ENCODE data around the gene SYNJ2.

SYNJ2 gene

GRCh38 chr6:158030380-158031300, 49.0 kb downstream of the SYNJ2 start:
- H3K4me2 ChIP-seq (ENCODE audit: low read length): no peak overlapping the region
- no peak overlapping the region for H3K4me3 ChIP-seq (ENCODE audit: low read length)
- TF ChIP-seq EZH2phosphoT487 (IDR thresholded peaks at IDR 0.05; ENCODE audit: low read depth) (no peak), CTCF (IDR thresholded peaks at IDR 0.05; ENCODE audit: low read depth, low read length) (no peak)

GRCh38 chr6:158031381-158032353, 50.0 kb downstream of the SYNJ2 start:
- Histone ChIP-seq H3K27me3 (ENCODE audit: low read depth, low read length) (no peaks in the 10 kb centered on the region), H2AFZ (ENCODE audit: low read depth, low read length) (no peak overlapping the region), H3K9me3 (ENCODE audit: insufficient read depth, low read length) (no peaks in the 10 kb centered on the region), H3K36me3 (replicated peaks; ENCODE audit: low read depth, low read length) (peaks cover 9% of the 10 kb centered on the region), H3K27ac (ENCODE audit: low read length) (no peak overlapping the region), H3K9ac (ENCODE audit: low read length) (no peak overlapping the region), H4K20me1 (ENCODE audit: insufficient read depth, low read length) (no peaks in the 10 kb centered on the region), H3K4me3 (ENCODE audit: low read length) (no peak overlapping the region), H3K4me2 (ENCODE audit: low read length) (no peak overlapping the region), H3K4me1 (ENCODE audit: low read length) (peaks cover 21% of the 10 kb centered on the region), H3K79me2 (ENCODE audit: low read length) (0 out of 2 replicates have a peak, but pooled peaks cover 5% of the 10 kb centered on the region)
- TF ChIP-seq EZH2phosphoT487 (IDR thresholded peaks at IDR 0.05; ENCODE audit: low read depth) (no peak), CTCF (IDR thresholded peaks at IDR 0.05; ENCODE audit: low read depth, low read length) (no peak)

More at GRCh38 chr6:158030380-158031300, 49.0 kb downstream of the SYNJ2 start:
- H3K27ac ChIP-seq (ENCODE audit: low read length): no peak overlapping the region
- peaks cover 21% of the 10 kb centered on the region for H3K4me1 ChIP-seq (ENCODE audit: low read length)
- H3K27me3 ChIP-seq (ENCODE audit: low read depth, low read length): no peaks in the 10 kb centered on the region
- 0 out of 2 replicates have a peak, but pooled peaks cover 5% of the 10 kb centered on the region for H3K79me2 ChIP-seq (ENCODE audit: low read length)
- no peak overlapping the region for H3K9ac ChIP-seq (ENCODE audit: low read length)
- peaks cover 5% of the 10 kb centered on the region for H3K36me3 ChIP-seq (replicated peaks; ENCODE audit: low read depth, low read length)
- no peaks in the 10 kb centered on the region for H4K20me1 ChIP-seq (ENCODE audit: insufficient read depth, low read length)
- no peak overlapping the region for H2AFZ ChIP-seq (ENCODE audit: low read depth, low read length)
- H3K9me3 ChIP-seq (ENCODE audit: insufficient read depth, low read length): no peaks in the 10 kb centered on the region

- Histone ChIP-seq H3K9ac (ENCODE audit: low read length) (no peak overlapping the region), H3K79me2 (ENCODE audit: low read length) (0 out of 2 replicates have a peak, but pooled peaks cover under 1% of the 10 kb centered on the region), H3K4me3 (ENCODE audit: low read length) (no peak overlapping the region), H3K27ac (ENCODE audit: low read length) (no peak overlapping the region), H2AFZ (ENCODE audit: low read depth, low read length) (no peak overlapping the region), H3K4me1 (ENCODE audit: low read length) (peaks cover 20% of the 10 kb centered on the region), H4K20me1 (ENCODE audit: insufficient read depth, low read length) (no peaks in the 10 kb centered on the region), H3K4me2 (ENCODE audit: low read length) (no peak overlapping the region), H3K36me3 (replicated peaks; ENCODE audit: low read depth, low read length) (peaks cover 9% of the 10 kb centered on the region), H3K9me3 (ENCODE audit: insufficient read depth, low read length) (no peaks in the 10 kb centered on the region), H3K27me3 (ENCODE audit: low read depth, low read length) (no peaks in the 10 kb centered on the region)
- TF ChIP-seq EZH2phosphoT487 (IDR thresholded peaks at IDR 0.05; ENCODE audit: low read depth) (no peak), CTCF (IDR thresholded peaks at IDR 0.05; ENCODE audit: low read depth, low read length) (no peak)
These were observed 50.7 kb downstream of the SYNJ2 start for GRCh38 chr6:158032354-158032733.
